HepG2 (cell line): Measurements from ENCODE around the gene NAPB. TPM values are rescaled to one million over a fixed set of nuclear protein-coding genes. Genes with fewer than 3 reads are reported as not detected.

Experiments used
- ARID5B ChIP-seq: IDR thresholded peaks from 2 replicates; pipeline ENCODE4 v1.4.0; 2020; ENCODE audit warnings: mild to moderate bottlenecking, missing genetic modification reagents
- BHLHE40 ChIP-seq: IDR thresholded peaks from 2 replicates; pipeline ENCODE4 v1.6.1; 2011; ENCODE audit warnings: low read length, improper control_type of control experiment
- CREB1 ChIP-seq, 2 experiments: fragments of 450-650 bp in 1 of 2; IDR thresholded peaks; 2 replicates each; pipeline ENCODE4 v1.6.1; 2016 to 2017; ENCODE audit warnings: control low read depth in 1 of 2, mild to moderate bottlenecking in 1 of 2, missing compliant biosample characterization in 1 of 2, missing genetic modification characterization in 1 of 2
- DBP ChIP-seq: sonication (generic); formaldehyde crosslinking; IDR thresholded peaks from 2 replicates; pipeline ENCODE4 v1.4.0; 2020; ENCODE audit warnings: missing genetic modification reagents; ENCODE audit errors: not compliant biosample characterization
- FOXO1 ChIP-seq: sonication (generic); formaldehyde crosslinking; IDR thresholded peaks from 2 replicates; pipeline ENCODE4 v1.4.0; 2020; ENCODE audit warnings: missing genetic modification reagents
- HOXA7 ChIP-seq: sonication (generic); formaldehyde crosslinking; IDR thresholded peaks from 2 replicates; pipeline ENCODE4 v1.8.1; 2022; ENCODE audit warnings: mild to moderate bottlenecking, missing genetic modification reagents, moderate library complexity
- KDM1A ChIP-seq: IDR thresholded peaks from 2 replicates; pipeline ENCODE4 v1.6.1; 2016; ENCODE audit warnings: missing compliant biosample characterization
- KDM5B ChIP-seq: sonication (generic); formaldehyde crosslinking; IDR thresholded peaks from 2 replicates; pipeline ENCODE4 v1.4.0; 2020; ENCODE audit warnings: missing genetic modification reagents, mild to moderate bottlenecking, borderline replicate concordance
- KMT2A ChIP-seq: sonication (generic); formaldehyde crosslinking; IDR thresholded peaks from 2 replicates; pipeline ENCODE4 v1.4.0; 2020; ENCODE audit warnings: missing genetic modification reagents
- MED13 ChIP-seq: sonication (generic); formaldehyde crosslinking; IDR thresholded peaks from 2 replicates; pipeline ENCODE4 v1.5.0; 2020; ENCODE audit warnings: missing genetic modification reagents
- MTA3 ChIP-seq: sonication (generic); formaldehyde crosslinking; IDR thresholded peaks from 2 replicates; pipeline ENCODE4 v1.4.0; 2020; ENCODE audit warnings: missing genetic modification reagents
- NFAT5 ChIP-seq: sonication (generic); formaldehyde crosslinking; IDR thresholded peaks from 2 replicates; pipeline ENCODE4 v1.4.0; 2020; ENCODE audit warnings: missing genetic modification reagents
- NR2F6 ChIP-seq, 2 experiments: IDR thresholded peaks; 2 replicates each; pipeline ENCODE4 v1.6.1; 2016; ENCODE audit warnings: antibody characterized with exemption in 1 of 2, mild to moderate bottlenecking in 1 of 2
- PBX3 ChIP-seq: sonication (generic); formaldehyde crosslinking; IDR thresholded peaks from 2 replicates; pipeline ENCODE4 v1.8.1; 2023; ENCODE audit warnings: missing genetic modification reagents, inconsistent platforms, borderline replicate concordance
- SMARCC2 ChIP-seq: fragments of 450-650 bp; IDR thresholded peaks from 2 replicates; pipeline ENCODE4 v1.6.1; 2017; ENCODE audit warnings: antibody characterized with exemption, mild to moderate bottlenecking
- ZBTB25 ChIP-seq: IDR thresholded peaks from 2 replicates; pipeline ENCODE4 v1.6.1; 2018; ENCODE audit warnings: missing genetic modification reagents
- ZNF589 ChIP-seq: sonication (generic); formaldehyde crosslinking; conservative IDR thresholded peaks from 2 replicates; pipeline ENCODE4 v1.8.0; 2022; ENCODE audit warnings: mild to moderate bottlenecking, moderate library complexity, missing genetic modification reagents
- polyA plus RNA-seq, 8 experiments: library from polyadenylated mRNA; depleted of rRNA in 3 of 8; stranded (reverse) in 7 of 8; unstranded in 1 of 8; fragments of >200 nt; fragmentation: Illumina TruSeq in 4 of 8; extraction: Trizol in 4 of 8; gene quantifications; 2 replicates each; pipeline versions ENCODE4 v1.2.1 to v1.2.3, GENCODE V29; 2011 to 2016; ENCODE audit warnings: low read depth in 4 of 8, missing spikeins in 1 of 8, mixed read lengths in 1 of 8; ENCODE audit not compliant: insufficient read depth in 1 of 8
- total RNA-seq, 5 experiments: library from RNA; depleted of rRNA; stranded (reverse); fragments of >200 nt; fragmentation: Illumina TruSeq; extraction: Trizol; gene quantifications; 2 replicates each; pipeline ENCODE4 v1.2.3, GENCODE V29; 2016; ENCODE audit warnings: low read depth in 1 of 5

The NAPB gene
- total and polyA plus RNA-seq, 2 of the 13 experiments (the other 11 are each of a cell fraction or from before 2014, with no cell fraction given): 15.2 to 16.1 TPM

GRCh38 chr20:23340524-23340923, 80.8 kb downstream of the NAPB start (continued):
- peak; percentile 39; the same call in 1 of the 2 replicates for TF ChIP-seq ARID5B
- TF ChIP-seq KMT2A (CRISPR knock-in tag): no peak
- TF ChIP-seq NR2F6 (IDR thresholded peaks at IDR 0.05): no peak
- no peak for TF ChIP-seq NR2F6 (CRISPR knock-in tag; IDR thresholded peaks at IDR 0.05)
- no peak for TF ChIP-seq DBP (CRISPR knock-in tag)
- TF ChIP-seq KDM5B (CRISPR knock-in tag): no peak
- TF ChIP-seq NFAT5 (CRISPR knock-in tag): no peak
- TF ChIP-seq ZBTB25 (CRISPR knock-in tag): peak; percentile 35; the same call in 1 of the 2 replicates
- no peak for TF ChIP-seq CREB1 (IDR thresholded peaks at IDR 0.05)
- no peak for TF ChIP-seq CREB1 (CRISPR knock-in tag; IDR thresholded peaks at IDR 0.05)
- no peak for TF ChIP-seq MED13 (CRISPR knock-in tag)
- TF ChIP-seq HOXA7 (CRISPR knock-in tag): no peak
- 0 out of 2 replicates have a peak, but pooled peaks have one; percentile 23 for TF ChIP-seq FOXO1 (CRISPR knock-in tag)
- TF ChIP-seq SMARCC2: no peak
- TF ChIP-seq KDM1A (CRISPR knock-in tag): no peak
- TF ChIP-seq ZNF589 (CRISPR knock-in tag): no peak
- no peak for TF ChIP-seq BHLHE40
- TF ChIP-seq MTA3 (CRISPR knock-in tag): no peak
- no peak for TF ChIP-seq PBX3 (CRISPR knock-in tag)
